Hepatocyte (in vitro differentiated cells): ENCODE data around the gene PRM3. TPM values are rescaled to one million over a fixed set of nuclear protein-coding genes. Genes with fewer than 3 reads are reported as not detected.

Experiments used
- DNase-seq: peaks from one replicate; pipeline ENCODE4 v3.0.0-alpha.2; 2016; ENCODE audit warnings: low spot score
- H2AFZ ChIP-seq: fragments of 200-600 bp; sonication (generic); 2 replicates; pipeline ENCODE4 v1.6.0; 2016; ENCODE audit warnings: antibody characterized with exemption, mild to moderate bottlenecking
- H3K27ac ChIP-seq: fragments of 200-600 bp; sonication (generic); 2 replicates; pipeline ENCODE4 v1.5.1; 2016; ENCODE audit warnings: mild to moderate bottlenecking
- H3K27me3 ChIP-seq: fragments of 200-600 bp; sonication (generic); 2 replicates; pipeline ENCODE4 v1.6.1; 2016
- H3K36me3 ChIP-seq: fragments of 200-600 bp; sonication (generic); replicated peaks from 2 replicates; pipeline ENCODE4 v1.5.1; 2016; ENCODE audit warnings: low read depth; ENCODE audit not compliant: insufficient read depth
- H3K4me1 ChIP-seq: fragments of 200-600 bp; sonication (generic); 2 replicates; pipeline ENCODE4 v1.5.1; 2016; ENCODE audit warnings: mild to moderate bottlenecking, moderate library complexity; ENCODE audit not compliant: insufficient read depth
- H3K4me2 ChIP-seq: fragments of 200-600 bp; sonication (generic); 2 replicates; pipeline ENCODE4 v1.6.0; 2016
- H3K4me3 ChIP-seq: fragments of 200-600 bp; sonication (generic); 2 replicates; pipeline ENCODE4 v1.5.1; 2016; ENCODE audit warnings: mild to moderate bottlenecking
- H3K79me2 ChIP-seq: fragments of 200-600 bp; sonication (generic); 2 replicates; pipeline ENCODE4 v1.6.0; 2017; ENCODE audit warnings: mild to moderate bottlenecking
- H3K9me2 ChIP-seq: fragments of 200-600 bp; sonication (generic); replicated peaks from 2 replicates; pipeline ENCODE4 v1.6.0; 2017; ENCODE audit warnings: mild to moderate bottlenecking; ENCODE audit not compliant: insufficient read depth
- H3K9me3 ChIP-seq: fragments of 200-600 bp; sonication (generic); 2 replicates; pipeline ENCODE4 v1.5.1; 2016; ENCODE audit warnings: low read depth, mild to moderate bottlenecking
- H4K20me1 ChIP-seq: fragments of 200-600 bp; sonication (generic); 2 replicates; pipeline ENCODE4 v1.6.0; 2016; ENCODE audit warnings: mild to moderate bottlenecking; ENCODE audit not compliant: insufficient read depth, poor library complexity, severe bottlenecking
- EZH2 ChIP-seq: fragments of 200-600 bp; sonication (generic); IDR thresholded peaks from 2 replicates; pipeline ENCODE4 v1.6.1; 2016; ENCODE audit warnings: antibody characterized with exemption, mild to moderate bottlenecking, borderline replicate concordance
- EZH2phosphoT487 ChIP-seq: fragments of 200-600 bp; sonication (generic); IDR thresholded peaks from one replicate; pipeline ENCODE4 v1.6.1; 2018; ENCODE audit warnings: antibody characterized with exemption, mild to moderate bottlenecking, low read depth, moderate library complexity; ENCODE audit not compliant: unreplicated experiment, severe bottlenecking
- WGBS: methylation state at CpG from one replicate; pipeline ENCODE4 v1.1.6; 2016; ENCODE audit warnings: low lambda C conversion rate; ENCODE audit errors: missing lambda C conversion rate; 5-methylcytosine and 5-hydroxymethylcytosine counted together
- polyA plus RNA-seq: library from polyadenylated mRNA; unstranded; fragments of >200 nt; fragmentation: Nextera tagmentation; extraction: Ambion mirVana; gene quantifications from 2 replicates; pipeline ENCODE4 v1.2.1, GENCODE V29; 2016
- total RNA-seq: library from RNA; depleted of rRNA; stranded (reverse); fragments of >200 nt; gene quantifications from 2 replicates; pipeline ENCODE4 v1.2.3, GENCODE V29; 2014
- TF ChIP-seq, protein P1 (sequence below): fragments of 200-600 bp; sonication (generic); IDR thresholded peaks from 2 replicates; pipeline ENCODE4 v1.5.1; 2016; ENCODE audit warnings: antibody characterized with exemption, mild to moderate bottlenecking; ENCODE audit not compliant: poor library complexity

PRM3 gene
- total and polyA plus RNA-seq, 2 experiments from 2014 or later = not detected

DNA sequence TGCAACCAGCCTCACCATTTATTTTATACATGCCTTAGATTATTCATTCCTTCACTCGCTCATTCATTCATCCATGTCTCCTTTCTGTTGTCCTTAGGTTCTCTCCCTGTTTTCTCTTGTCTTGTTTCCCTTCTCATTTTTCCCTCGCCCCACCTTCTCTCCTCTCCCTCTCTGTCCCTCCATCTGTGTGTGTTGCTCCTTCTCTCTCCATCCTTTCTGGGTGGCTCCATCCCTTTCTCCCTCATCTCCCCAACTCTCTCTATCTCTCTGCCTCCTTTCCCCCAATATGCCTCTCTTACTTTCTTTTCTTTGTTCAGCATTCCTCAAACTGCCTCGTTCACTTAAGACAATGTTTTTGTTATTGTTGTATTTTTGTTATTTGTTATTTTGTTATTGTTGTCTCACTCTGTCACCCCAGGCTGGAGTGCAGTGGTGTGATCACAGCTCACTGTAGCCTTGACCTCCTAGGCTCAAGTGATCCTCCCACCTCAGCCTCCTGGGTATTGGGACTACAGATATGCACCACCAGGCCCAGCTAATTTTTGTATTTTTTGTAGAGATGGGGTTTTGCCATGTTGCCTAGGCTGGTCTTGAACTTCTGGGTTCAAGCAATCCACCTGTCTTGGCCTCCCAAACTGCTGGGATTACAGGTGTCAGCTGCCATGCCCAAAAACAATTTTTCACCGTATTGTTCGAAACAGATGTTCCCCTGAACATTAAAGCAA lies 31.8 kb downstream of the PRM3 start:
- H3K4me1 ChIP-seq = no peaks in the 10 kb centered on the region
- H4K20me1 ChIP-seq = no peaks in the 10 kb centered on the region
- no peaks in the 10 kb centered on the region for H3K27me3 ChIP-seq
- no peaks in the 10 kb centered on the region for H3K79me2 ChIP-seq
- no peak overlapping the region for H3K27ac ChIP-seq
- no peaks in the 10 kb centered on the region for H3K36me3 ChIP-seq
- no peak for DNase-seq
- H3K4me3 ChIP-seq = no peak overlapping the region
- H3K4me2 ChIP-seq = no peak overlapping the region
- no peak for TF ChIP-seq EZH2phosphoT487
- TF ChIP-seq, protein P1, sequence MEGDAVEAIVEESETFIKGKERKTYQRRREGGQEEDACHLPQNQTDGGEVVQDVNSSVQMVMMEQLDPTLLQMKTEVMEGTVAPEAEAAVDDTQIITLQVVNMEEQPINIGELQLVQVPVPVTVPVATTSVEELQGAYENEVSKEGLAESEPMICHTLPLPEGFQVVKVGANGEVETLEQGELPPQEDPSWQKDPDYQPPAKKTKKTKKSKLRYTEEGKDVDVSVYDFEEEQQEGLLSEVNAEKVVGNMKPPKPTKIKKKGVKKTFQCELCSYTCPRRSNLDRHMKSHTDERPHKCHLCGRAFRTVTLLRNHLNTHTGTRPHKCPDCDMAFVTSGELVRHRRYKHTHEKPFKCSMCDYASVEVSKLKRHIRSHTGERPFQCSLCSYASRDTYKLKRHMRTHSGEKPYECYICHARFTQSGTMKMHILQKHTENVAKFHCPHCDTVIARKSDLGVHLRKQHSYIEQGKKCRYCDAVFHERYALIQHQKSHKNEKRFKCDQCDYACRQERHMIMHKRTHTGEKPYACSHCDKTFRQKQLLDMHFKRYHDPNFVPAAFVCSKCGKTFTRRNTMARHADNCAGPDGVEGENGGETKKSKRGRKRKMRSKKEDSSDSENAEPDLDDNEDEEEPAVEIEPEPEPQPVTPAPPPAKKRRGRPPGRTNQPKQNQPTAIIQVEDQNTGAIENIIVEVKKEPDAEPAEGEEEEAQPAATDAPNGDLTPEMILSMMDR = no peak
- TF ChIP-seq EZH2 = no peak
- H3K9me2 ChIP-seq = no peaks in the 10 kb centered on the region
- H3K9me3 ChIP-seq = no peaks in the 10 kb centered on the region
- H2AFZ ChIP-seq = no peak overlapping the region
- 96% methylated on average over 5 of the region's 5 CpGs for WGBS

DNA sequence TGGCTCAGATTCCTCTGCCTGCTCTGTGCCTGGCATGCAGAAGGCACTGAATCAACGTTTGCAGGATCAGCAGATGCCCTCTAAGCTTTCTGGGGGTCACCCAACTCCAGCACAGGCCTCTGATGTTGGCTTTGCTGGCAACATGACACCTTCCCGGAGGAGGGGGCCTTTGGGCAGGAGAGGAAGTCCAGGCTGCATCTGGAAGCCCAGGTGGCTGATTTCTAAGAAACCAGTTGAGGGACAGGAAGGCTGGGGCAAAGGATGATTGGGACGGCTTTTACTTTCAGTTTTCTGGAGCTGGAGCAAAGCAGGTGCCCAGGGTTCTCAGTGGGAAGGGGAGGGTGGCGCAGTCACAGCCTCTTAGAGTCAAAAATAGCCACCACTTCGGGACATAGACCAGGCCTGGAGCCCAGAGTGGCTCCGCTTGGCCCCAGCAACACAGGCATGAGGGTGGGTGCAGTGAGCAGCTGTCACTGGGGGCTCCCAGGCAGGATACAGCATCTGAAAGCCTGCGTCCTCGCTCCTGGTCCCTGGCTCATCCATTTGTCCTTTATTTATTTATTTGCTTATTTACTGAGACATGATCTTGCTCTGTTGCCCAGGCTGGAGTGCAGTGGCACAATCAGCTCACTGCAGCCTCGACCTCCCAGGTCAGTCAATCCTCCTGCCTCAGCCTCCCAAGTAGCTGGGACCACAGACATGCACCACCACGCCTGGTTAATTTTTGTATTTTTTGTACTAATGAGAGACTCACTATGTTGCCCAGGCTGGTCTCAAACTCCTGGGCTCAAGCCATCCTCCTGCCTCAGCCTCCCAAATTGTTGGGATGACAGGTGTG lies 32.6 kb downstream of the PRM3 start:
- WGBS = 84% methylated on average over 10 of the region's 10 CpGs
- H3K4me2 ChIP-seq = no peak overlapping the region
- no peaks in the 10 kb centered on the region for H3K9me3 ChIP-seq
- no peaks in the 10 kb centered on the region for H3K27me3 ChIP-seq
- no peak overlapping the region for H3K27ac ChIP-seq
- no peak for DNase-seq
- H3K4me1 ChIP-seq = no peaks in the 10 kb centered on the region
- TF ChIP-seq EZH2phosphoT487 (no peak), EZH2 (no peak)
- TF ChIP-seq, protein P1 = no peak
- H3K79me2 ChIP-seq = no peaks in the 10 kb centered on the region
- H3K9me2 ChIP-seq = no peaks in the 10 kb centered on the region
- no peaks in the 10 kb centered on the region for H4K20me1 ChIP-seq
- H3K4me3 ChIP-seq = no peak overlapping the region
- H3K36me3 ChIP-seq = no peaks in the 10 kb centered on the region
- H2AFZ ChIP-seq = no peak overlapping the region

DNA sequence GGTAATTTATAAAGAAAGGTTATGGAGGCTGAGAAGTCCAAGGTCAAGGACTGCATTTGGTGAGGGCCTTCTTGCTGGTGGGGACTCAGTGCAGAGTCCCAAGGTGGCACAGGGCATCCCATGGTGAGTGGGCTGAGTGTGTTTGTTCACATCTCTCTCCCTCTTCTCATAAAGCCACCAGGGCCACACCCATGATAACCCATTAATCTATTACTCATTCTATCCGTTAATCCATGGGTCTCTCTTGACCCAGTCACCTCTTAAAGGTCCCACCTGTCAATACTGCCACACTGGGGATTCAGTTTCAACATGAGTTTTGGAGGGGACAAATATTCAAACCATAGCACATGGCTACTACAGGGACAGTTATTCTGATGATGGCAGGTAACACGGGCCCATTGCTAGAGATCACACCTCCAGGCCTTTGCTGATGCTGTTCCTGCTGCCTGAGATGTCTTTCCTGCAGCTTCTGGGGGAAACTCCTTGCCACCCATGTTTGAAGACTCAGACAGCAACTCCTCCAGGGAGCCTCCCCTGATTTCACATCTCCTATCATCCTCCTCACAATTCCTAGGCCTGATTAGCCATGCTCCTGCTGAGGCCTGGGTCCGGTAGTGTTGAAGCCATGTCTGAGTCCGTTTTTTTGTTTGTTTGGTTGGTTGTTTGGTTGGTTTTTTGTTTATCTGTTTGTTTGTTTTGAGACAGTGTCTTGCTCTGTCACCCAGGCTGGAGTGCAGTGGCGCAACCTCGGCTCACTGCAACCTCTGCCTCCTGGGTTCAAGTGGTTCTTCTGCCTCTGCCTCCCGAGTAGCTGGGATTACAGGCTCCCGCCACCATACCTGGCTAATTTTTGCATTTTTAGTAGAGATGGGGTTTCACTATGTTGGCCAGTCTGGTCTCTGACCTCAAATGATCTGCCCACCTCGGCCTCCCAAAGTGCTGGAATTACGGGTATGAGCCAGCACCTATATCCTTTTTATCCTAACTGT lies 33.5 kb downstream of the PRM3 start:
- H3K9me3 ChIP-seq = no peaks in the 10 kb centered on the region
- DNase-seq = no peak
- TF ChIP-seq, protein P1 = no peak
- no peak for TF ChIP-seq EZH2
- no peak overlapping the region for H2AFZ ChIP-seq
- no peak overlapping the region for H3K4me3 ChIP-seq
- H3K4me1 ChIP-seq = no peaks in the 10 kb centered on the region
- no peak overlapping the region for H3K4me2 ChIP-seq
- H3K36me3 ChIP-seq = no peaks in the 10 kb centered on the region
- H3K79me2 ChIP-seq = no peaks in the 10 kb centered on the region
- no peaks in the 10 kb centered on the region for H3K9me2 ChIP-seq
- 80% methylated on average over 10 of the region's 10 CpGs for WGBS
- no peaks in the 10 kb centered on the region for H4K20me1 ChIP-seq
- no peaks in the 10 kb centered on the region for H3K27me3 ChIP-seq
- no peak overlapping the region for H3K27ac ChIP-seq
